HG02571 (cell line): Measurements from ENCODE around the gene NHLRC1.
"Not testable (repeated sequence)": the region's sequence is repeated elsewhere in the genome, so short reads cannot be mapped to it uniquely, and the experiment has no call there.

Experiments
- ATAC-seq: cut with Tn5 transposase; IDR thresholded peaks from one replicate; pipeline ENCODE4 v1.9.1; 2021; ENCODE audit warnings: mild to moderate bottlenecking, moderate library complexity; ENCODE audit not compliant: unreplicated experiment

The NHLRC1 gene

DNA sequence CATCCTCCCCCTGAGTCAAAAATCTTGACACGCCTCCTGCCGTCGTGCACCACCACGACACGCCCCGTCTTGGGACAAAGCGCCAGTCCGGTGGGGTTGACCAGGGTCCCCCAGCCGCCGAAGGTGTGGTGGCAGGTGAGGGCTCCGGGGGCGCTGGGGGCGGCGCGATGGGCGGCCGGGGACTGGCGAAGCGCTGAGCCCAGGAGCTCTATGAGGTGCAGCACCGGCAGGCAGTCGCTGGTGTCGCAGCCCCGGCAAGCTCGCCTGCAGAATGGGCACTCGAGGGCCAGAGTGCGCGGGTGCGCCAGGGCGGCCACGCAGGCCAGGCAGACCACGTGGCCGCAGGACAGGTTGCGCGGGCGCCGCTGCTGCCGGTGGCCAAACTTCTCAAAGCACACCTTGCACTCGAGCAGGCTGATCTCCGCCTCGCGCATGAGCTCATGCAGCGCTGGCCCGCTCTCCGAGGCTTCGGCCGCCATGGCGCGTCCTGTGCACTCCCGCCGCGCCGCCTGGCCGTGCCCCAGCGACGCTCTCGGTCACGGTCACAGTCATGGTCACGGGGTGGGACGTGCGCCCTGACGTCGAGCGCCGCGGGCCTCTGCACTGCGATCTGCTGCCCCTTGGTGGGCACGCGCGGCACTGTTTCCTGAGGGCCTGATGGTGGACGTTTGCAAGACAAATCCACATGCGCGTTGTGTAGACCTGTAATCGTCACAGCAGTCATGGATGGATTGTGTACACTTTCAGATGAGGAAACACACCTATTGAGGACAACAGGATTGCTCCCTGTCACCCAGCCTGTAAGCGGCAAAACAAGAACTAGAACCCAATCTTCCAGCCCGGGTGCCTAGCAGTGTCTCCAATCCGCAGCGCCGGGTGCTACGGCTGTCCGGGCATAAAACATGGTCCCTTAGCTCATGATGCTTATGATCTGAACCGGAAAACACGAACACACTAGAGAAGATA, at the start of gene NHLRC1:
TSS of gene NHLRC1 (minus strand) at position 550 of the 966 bp plus-strand sequence. CDS start at position 479, 71 bp downstream.
- ATAC-seq, result peak; percentile 99

DNA sequence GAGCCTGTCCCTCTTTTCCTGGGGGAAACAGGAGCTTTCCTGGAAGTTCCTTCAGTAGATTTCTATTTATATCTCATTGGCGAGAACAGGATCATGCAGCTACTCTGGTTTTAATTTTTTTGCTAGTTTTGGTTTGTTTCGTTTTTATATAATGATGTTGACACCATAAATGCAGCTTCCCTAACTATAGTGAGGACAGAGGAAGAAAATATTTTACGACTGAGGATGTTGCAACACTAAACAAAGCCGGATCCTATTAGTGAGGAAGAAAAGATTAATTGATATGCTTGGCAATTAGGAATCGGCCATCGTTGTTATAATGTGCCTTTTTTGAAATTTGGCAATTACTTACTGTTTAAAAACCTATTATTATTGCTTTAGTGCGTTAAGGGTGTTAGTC, 49.4 kb upstream of the NHLRC1 start:
- ATAC-seq, result no peak

DNA sequence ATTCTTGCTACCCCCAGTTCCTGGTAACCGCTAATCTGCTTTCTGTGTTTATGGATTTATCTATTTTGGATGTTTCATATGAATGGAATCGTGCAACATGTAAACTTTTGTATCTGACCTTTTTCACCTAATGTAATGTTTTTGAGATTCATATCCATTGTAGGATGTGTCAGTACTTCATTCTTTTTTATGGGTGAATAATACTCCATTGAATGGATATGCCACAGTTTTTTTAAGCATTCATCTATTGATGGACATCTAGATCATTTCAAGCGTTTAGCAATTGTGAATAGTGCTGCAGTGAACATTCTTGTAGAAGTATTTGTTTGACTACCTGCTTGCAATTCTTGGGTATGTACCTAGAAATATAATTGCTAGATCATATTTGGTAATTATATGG, 45.8 kb upstream of the NHLRC1 start:
- ATAC-seq, result no peak

DNA sequence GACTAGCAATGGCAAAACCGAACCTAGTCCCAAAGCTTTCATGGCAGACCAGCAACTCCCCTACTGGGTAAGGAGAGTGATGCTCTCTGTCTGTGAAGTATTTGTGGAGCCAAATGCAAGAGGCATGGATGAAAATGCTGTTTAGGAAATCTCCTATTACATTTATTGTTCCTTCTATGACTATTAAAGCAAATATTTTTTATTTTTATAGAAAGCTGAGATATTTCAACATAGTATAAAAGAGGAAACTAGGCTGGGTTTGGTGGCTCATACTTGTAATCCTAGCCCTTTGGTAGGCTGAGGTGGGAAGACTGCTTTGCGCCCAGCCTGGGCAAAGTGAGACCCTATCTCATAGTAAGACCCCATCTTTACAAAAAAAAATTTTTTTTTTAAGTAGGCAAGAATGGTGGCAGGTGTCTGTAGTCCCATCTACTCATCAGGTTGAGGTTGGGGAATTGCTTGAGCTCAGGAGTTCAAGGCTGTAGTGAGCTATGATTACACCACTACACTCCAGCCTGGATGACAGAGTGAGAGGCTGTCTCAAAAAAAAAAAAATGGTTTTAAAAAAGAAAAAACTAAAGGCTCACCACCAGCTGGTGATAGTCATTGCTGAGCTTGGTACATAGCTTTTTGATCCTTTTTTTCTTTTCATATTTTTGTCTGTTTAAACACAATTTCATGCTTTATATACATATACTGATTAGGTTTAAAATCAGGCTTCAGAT, 44.0 kb upstream of the NHLRC1 start:
- ATAC-seq, result no peak

DNA sequence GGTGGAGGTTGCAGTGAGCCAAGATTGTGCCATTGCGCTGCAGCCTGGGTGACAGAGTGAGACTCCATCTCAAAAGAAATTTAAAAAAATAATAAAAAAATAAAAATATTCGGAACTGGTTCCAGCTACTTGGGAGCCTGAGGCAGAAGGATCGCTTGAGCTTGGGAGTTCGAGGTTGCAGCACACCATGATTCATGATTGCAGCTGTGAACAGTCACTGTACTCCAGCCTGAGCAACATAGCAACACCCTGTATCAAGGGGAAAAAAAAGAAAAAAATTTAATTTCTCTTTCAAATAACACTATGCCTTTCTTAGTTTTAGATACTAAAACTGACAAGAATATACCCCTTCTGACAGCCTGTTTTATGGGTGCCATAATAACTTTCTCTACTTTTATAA, 43.3 kb upstream of the NHLRC1 start:
- no peak for ATAC-seq

DNA sequence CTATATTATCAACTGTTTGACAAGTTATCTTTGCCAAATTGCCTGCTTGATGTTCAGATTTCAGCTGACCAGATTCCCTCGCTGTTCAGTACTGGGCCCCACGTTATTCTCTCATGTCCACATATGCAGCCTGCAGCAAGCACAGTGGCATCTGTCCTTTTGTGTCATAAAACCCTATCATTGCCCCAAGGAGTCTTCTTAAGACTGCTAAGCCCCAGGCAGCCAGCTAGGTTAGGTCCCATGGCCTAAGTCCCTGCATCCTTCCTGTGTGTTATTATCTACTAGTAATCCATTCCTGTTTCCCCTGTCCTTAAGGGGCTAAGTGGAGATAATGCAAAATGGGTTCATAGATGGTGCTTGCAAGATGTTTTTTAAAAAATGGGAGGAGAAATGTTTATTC, 39.9 kb upstream of the NHLRC1 start:
- no peak for ATAC-seq

DNA sequence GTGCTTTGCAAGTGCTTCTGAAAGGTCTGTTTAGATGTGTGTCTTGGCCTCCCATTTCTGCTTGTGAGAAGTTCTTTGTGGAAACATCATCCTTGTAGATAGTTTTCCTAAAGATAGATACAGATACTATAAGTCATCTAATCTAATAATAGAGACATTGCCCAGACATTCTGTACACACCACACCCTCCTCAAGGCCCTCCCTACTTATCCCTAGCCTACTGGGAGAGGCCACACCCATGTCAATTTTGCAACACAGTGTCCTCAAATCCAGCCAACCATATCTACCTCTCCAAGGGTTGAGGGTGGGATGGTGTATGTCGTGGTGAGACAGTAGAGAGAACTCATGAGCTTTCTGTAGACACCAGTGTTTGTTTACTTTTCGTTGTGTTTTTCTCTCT, 39.0 kb upstream of the NHLRC1 start:
- ATAC-seq, result no peak

DNA sequence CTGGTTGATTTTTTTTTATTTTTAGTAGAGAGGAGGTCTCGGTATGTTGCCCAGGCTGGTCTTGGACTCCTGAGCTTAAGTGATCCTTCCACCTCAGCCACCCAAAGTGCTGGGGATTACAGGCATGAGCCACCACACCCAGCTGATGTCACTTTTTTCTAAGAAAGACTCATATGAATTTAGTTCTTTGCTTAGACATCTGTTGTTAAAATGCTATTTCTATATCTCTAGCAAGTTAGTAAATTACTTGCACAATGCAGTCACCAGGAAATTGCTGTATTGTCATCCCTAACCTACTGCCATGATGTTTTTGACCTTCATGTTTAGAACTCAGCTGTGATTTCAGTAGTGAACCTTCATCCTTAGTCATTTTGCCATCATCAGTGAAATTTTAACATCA, 38.4 kb upstream of the NHLRC1 start:
- no peak for ATAC-seq

DNA sequence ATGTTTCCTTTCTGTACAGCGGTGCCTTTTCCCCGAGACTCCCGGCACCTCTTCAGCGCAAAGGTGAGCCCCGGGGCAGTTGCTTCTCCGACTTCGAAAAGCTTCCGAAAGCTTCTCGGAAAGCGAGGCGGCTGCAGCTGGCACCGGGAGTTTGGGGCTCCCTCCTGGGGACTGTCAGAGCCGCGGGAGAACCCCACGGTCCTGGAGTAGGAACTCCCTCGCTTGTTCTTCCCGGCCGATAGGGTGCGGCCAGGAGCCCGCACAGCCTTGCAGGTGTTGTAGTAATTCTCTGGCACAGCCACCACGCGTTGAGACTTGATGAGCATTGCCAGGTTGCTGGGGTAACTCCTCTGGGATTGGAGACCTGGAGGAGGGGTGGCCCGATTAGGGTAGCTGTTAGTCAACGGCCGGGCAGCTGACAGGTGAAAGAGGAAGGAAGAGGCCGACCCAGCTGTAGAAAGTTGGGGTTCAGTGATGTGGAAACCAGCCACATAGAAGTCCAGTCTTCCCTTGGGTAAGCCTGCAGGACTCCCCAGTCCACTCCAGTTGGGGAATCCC, 33.5 kb upstream of the NHLRC1 start:
- ATAC-seq, result peak; percentile 25

DNA sequence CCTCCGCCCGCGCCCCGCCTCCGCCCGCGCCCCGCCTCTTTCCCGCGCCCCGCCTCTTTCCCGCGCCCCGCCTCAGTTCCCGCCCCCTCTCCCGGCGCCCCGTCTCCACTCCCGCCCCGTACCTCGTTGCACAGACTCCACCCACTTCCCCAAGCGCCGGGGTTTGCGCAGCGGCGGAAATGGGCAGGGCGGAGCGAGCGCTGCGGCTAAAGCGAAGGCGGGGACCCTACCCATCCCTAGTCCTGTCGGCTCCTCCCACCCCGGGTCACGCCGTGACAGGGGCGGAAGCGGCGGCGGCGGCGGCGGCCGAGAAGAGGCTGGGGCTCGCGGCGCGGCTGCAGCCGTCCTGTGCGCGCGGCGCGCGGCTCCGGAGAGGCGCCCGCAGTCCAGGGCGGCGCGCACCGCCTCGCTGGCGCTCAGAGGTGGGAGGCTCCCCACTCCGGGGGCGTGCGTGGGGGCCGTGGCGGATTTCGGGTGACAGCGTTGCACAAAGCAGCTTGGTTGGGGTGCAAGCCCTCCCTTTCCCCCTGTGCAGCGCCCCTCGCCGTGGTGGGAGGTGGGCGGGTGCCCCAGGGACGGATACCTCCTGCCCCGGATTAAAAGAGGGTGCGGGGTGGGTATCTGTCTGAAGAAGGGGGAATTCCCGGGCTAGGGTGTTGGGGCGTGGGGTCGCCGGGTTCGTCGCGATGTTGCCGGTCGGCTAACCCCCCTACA, 32.8 kb upstream of the NHLRC1 start, which contains the start of gene KDM1B:
TSS of gene KDM1B (plus strand) at position 273 of the 714 bp plus-strand sequence. CDS start 4,474 bp downstream, outside the sequence.
- peak; percentile 89 for ATAC-seq

DNA sequence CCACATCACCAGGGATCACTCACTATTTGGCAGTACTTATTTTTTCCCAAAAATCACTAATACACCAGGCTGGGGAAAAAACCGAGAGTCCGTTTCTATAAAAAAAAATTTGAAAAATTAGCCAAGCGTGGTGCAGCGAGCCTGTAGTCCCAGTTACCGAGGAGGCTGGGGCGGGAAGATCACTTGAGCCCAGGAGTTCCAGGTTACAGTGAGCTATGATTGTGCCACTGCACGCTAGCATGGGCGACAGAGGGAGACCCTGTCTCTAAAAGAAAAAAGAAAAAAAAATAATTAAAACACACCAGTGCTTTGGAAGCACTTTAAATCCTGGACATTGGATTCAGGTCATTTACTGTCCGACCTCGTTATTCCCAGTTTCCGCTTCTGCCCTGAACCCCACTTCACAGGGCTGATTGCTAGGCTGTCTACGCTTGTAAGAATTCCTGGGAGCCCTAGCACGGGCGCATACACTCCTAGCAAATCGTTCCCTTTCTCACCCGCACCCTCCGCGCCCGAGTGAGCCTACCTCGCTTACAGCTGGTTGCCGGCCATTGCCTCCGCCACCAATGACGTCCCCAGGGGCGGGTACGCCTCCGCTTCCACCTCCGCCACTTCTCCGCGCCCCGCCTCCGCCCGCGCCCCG, 32.2 kb upstream of the NHLRC1 start, which contains the start of gene TPMT:
TSS of gene TPMT (minus strand) at position 571 of the 643 bp plus-strand sequence. CDS start 5,950 bp downstream, outside the sequence.
- peak; percentile 58 for ATAC-seq

DNA sequence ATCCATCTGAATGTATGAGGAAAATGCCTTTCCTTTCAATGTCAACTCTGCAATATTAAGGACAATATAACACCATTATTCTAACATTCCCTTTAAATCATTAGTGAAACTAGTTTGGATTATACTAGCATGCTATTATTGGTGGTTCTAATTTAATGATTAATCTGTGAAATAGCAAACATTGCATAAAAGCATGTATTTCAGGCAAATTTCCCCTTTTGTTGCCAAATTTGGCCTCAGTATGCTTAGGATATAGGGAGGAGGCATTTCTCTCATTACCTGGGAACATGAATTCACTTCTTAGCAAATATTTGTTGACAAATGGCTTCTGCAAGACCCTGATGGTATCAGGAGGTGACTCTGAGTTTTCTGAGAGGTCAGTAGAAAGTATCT, 30.8 kb upstream of the NHLRC1 start:
- no peak for ATAC-seq

DNA sequence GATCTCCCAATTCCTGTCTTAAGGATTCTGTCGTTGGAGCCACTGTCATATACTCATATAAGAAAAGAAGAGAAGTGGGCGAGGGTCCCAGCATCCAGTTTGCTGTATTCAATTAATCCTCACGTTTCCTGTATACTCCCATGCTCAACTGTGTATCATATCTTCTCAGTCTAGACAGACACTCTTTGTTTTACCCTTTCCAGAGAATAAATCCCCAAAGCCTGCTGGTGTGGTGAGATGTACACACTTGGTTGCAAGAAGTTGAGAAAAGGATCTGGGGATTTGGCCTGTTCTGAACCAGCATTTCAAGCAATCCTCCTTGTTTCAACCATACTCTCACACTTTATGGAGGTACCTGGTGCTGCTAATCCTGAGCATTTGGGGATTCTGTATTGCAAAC, 29.3 kb upstream of the NHLRC1 start:
- no peak for ATAC-seq

DNA sequence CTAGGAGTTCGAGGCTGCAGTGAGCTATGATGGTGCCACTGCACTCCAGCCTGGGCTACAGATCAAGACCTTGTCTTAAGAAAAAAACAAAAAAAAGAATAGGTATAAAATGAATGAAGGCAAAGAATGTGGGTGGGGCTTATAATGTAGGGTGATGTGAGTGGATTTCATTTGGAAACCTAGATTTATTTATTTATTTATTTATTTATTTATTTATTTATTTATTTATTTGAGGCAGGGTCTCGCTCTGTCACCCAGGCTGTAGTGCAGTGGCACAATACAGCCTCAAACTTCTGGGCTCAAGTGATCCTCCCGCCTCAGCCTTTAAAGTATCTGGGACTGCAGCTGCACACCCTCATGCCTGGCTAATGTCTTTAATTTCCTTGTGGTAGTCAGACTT, 28.9 kb upstream of the NHLRC1 start:
- not testable (repeated sequence) for ATAC-seq

DNA sequence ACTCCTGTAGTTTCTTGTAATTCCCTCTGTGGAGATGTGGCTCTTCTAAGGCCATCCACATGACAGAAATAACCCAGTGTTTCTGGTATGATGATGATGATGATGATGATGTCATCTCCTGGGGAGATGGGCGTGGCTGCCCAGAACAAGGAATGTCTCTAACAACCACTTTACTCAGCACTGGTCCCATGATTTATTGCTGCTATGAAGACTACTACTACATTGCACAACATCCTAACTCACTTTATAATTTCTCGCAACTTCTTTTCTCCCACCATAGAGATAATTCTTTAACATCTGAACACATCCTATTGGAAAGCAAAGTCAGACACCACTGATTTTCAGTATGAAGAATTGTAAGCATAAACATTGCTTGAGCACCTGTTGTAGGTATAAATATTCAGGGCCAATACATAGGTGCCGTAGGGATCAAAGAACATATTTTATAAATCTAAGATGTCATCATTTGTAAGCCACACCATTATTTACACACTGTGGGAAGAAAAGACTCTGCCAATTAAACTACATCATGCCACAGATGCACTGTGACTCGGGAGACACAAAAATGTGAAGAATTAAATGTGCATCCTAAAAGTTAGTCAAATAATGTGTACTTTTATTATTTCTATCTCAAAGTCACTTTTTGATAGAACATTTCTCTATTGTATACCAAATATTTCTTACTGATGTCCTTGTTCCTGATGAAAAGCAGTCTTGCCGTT, 26.0 kb upstream of the NHLRC1 start:
- no peak for ATAC-seq

DNA sequence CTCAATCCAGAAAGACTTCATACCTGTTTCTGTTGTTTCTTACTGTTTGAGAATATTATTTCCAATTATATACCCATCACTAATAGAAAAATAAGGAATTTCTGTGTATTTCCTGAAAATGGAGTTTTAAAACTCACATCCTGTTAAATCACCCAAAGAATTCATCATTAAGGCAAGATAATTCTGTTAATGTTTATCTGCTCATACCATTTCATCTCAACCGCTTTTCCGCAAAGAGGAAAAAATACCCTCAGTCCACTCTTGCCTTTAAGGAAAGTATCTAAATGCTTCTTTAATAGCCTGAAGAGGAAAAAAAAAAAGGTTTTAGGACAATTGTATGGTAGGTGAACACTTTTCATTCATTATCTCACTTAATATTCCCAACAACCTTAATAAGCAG, 25.1 kb upstream of the NHLRC1 start:
- ATAC-seq, result no peak

DNA sequence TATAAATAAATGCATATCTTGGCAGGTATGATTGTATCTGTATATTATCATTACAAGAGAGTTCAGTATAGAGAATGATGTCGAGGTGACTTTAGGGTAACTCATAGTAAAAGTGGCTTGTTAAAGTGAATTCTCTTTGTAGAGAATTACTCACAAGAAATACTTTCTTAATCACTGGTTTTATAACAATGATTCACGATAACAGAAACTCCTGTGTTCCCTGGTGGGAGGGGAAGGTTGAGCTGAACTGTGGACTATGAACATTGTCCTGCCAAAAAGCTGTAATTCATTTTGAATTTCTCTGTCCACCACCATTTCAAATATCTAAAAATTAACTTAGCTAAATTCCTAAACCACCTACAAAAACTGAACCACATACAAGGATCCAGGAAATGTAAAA, 24.7 kb upstream of the NHLRC1 start:
- no peak for ATAC-seq

DNA sequence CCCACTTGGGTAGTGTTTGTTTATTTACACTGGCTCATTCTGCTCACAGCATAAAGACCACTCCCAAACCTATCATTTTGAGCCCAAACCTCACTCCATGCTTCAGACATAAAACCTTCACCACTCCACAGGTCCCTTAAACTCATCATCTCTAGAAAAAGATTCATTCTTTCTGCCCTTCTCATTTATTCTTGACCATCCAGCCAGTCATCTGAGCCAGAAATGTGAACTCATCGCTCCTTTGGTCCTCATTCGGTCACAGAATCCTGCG, 20.0 kb upstream of the NHLRC1 start:
- no peak for ATAC-seq

DNA sequence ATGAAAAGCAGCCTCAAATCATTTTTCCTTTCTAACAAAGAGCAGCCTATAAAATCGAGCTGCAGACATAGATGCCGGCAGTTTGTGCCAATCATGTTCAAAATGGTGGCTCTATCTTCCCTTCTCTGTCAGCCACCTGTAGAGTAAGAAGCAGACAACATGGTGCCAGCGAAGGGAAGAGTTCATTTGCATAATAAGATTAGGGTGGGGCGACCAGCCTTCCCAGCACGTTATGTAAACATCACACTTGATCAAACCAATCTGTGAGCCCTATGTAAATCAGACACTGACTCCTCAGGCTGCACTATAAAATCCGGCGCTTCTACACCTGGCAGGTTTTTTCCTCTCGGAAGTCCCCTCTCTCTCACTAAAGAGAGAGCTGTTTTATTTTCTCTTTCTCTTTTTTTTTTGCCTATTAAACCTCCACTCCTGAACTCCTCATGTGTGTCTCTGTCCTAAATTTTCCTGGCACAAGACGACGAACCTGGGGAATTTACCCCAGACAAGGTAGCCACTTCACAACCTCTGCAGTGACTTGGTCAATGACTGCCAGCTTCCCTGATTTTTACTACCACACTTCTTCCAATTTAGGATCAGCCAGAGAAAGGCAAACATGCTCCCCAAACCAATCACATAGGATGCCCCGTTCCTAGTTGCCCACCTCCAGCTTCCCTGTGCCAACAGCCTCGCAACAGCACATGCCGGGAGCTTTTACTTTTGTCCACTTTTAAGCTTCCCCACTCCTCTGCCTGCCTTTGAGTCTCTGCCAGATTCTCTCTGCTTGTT, 19.5 kb upstream of the NHLRC1 start:
- ATAC-seq, result no peak
